ENCODE data around the gene AQP12B. TPM values are rescaled to one million over a fixed set of nuclear protein-coding genes. Genes with fewer than 3 reads are reported as not detected.

The AQP12B gene, protein sequence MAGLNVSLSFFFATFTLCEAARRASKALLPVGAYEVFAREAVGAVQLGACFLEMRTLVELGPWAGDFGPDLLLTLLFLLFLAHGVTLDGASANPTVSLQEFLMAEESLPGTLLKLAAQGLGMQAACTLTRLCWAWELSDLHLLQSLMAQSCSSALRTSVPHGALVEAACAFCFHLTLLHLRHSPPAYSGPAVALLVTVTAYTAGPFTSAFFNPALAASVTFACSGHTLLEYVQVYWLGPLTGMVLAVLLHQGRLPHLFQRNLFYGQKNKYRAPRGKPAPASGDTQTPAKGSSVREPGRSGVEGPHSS
- not detected in 5 replicates for total RNA-seq (2022; extraction: Qiagen RNA extraction)

DNA sequence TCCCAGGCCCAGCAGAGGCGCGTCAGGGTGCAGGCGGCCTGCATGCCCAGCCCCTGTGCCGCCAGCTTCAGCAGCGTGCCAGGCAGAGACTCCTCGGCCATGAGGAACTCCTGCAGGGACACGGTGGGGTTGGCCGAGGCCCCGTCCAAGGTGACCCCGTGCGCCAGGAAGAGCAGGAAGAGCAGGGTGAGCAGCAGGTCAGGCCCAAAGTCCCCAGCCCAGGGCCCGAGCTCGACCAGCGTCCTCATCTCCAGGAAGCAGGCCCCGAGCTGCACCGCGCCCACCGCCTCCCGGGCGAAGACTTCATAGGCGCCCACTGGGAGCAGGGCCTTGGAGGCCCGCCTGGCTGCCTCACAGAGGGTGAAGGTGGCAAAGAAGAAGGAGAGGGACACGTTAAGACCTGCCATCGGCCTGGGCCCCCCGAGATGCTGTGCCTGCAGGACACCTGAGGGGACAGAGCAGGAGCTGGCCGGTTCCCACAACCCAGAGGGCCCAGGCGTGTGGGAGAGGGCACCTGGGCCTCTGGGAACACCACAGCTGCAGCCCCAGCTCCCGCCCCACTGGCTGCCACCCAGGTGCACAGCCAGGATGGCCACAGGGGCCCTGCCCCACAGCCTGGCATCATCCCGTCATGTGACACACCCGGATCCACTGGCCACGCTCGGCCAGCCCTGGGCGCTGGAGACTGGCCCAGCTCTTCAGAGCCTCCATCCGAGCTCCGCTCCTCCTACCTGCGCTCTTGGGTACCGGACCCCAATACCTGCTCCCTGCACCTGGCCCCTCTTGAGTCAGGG, at the start of gene AQP12B:
AQP12B (minus strand) TSS at position 455 of the 794 bp plus-strand sequence; CDS start at position 407, 48 bp downstream.

DNA sequence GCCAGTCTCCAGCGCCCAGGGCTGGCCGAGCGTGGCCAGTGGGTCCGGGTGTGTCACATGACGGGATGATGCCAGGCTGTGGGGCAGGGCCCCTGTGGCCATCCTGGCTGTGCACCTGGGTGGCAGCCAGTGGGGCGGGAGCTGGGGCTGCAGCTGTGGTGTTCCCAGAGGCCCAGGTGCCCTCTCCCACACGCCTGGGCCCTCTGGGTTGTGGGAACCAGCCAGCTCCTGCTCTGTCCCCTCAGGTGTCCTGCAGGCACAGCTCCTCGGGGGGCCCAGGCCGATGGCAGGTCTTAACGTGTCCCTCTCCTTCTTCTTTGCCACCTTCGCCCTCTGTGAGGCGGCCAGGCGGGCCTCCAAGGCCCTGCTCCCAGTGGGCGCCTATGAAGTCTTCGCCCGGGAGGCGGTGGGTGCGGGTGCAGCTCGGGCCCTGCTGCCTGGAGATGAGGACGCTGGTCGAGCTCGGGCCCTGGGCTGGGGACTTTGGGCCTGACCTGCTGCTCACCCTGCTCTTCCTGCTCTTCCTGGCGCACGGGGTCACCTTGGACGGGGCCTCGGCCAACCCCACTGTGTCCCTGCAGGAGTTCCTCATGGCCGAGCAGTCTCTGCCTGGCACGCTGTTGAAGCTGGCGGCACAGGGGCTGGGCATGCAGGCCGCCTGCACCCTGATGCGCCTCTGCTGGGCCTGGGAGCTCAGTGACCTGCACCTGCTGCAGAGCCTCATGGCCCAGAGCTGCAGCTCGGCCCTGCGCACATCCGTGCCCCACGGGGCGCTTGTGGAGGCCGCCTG, 9.1 kb upstream of the AQP12B start, which contains the start of gene AQP12A:
AQP12A (plus strand) TSS at position 236 of the 790 bp plus-strand sequence; CDS start at position 284, 48 bp downstream.

Other genes with a start within 250 kb of the AQP12B start
- gene GPC1, start 247.2 kb downstream of the AQP12B start, total RNA-seq (2022; extraction: Qiagen RNA extraction), result 201 to 246 TPM (median 231 TPM) in 5 replicates
- gene ANKMY1, start 124.9 kb downstream of the AQP12B start, total RNA-seq (2022; extraction: Qiagen RNA extraction), result 8.1 to 10.4 TPM (median 9.8 TPM) in 5 replicates
- gene DUSP28, start 122.5 kb downstream of the AQP12B start, total RNA-seq (2022; extraction: Qiagen RNA extraction), result 3.7 to 9.5 TPM (median 7.9 TPM) in 5 replicates
- gene RNPEPL1, start 114.4 kb downstream of the AQP12B start, total RNA-seq (2022; extraction: Qiagen RNA extraction), result 45.7 to 65.6 TPM (median 63.6 TPM) in 5 replicates
- 17.2 to 25.4 TPM (median 23.0 TPM) in 5 replicates for gene CAPN10, start 96.2 kb downstream of the AQP12B start, total RNA-seq (2022; extraction: Qiagen RNA extraction)
- 0.61 to 0.90 TPM (median 0.87 TPM) in 5 replicates for gene GPR35, start 57.4 kb downstream of the AQP12B start, total RNA-seq (2022; extraction: Qiagen RNA extraction)
- gene AQP12A, start 9.0 kb upstream of the AQP12B start, total RNA-seq (2022; extraction: Qiagen RNA extraction), result not detected in 5 replicates
- 0.74 to 1.4 TPM (median 0.84 TPM) in 5 replicates for gene KIF1A, start 137.3 kb upstream of the AQP12B start, total RNA-seq (2022; extraction: Qiagen RNA extraction)
- not detected in 5 replicates for gene AGXT, start 185.9 kb upstream of the AQP12B start, total RNA-seq (2022; extraction: Qiagen RNA extraction)
- 0.12 to 0.54 TPM (median 0.24 TPM) in 4 of 5 replicates, not detected in the other for gene MAB21L4, start 213.3 kb upstream of the AQP12B start, total RNA-seq (2022; extraction: Qiagen RNA extraction)
- not detected in 5 replicates for gene CROCC2, start 223.5 kb upstream of the AQP12B start, total RNA-seq (2022; extraction: Qiagen RNA extraction)